ENCODE data around the gene SDK1. TPM values are rescaled to one million over a fixed set of nuclear protein-coding genes. Genes with fewer than 3 reads are reported as not detected.

The SDK1 gene
- total RNA-seq, 1 donor: 0.36 TPM

DNA sequence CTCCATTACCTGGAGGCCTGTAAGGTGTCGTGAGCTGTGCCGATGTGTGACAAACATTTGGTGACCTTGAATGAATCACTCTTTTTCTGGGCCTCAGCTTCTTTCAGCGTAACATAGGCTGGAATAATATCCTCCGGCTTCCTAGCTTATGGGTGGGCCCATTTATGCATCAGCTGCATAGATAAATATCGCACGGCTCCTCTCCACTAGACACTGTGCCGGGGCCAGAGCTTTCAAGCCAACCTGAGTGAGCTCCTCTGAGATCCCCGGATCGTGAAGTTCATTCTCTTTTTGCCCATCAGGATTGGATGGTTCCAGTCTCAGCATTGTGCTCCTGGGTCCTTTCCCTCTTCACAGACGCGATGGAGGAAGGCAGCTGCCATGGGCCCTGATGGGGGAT lies 806.8 kb downstream of the SDK1 start:
- no peak for DNase-seq (ENCODE audit: insufficient read length, low spot score, missing footprints)
- Histone ChIP-seq H3K36me3 (ENCODE audit: insufficient read depth, low read length) (no peaks in the 10 kb centered on the region), H4K20me1 (ENCODE audit: insufficient read depth, low read length) (no peaks in the 10 kb centered on the region), H3K4me2 (ENCODE audit: insufficient read depth, low read length) (no peak overlapping the region), H3K27ac (ENCODE audit: low read depth, low read length) (no peak overlapping the region), H3K4me1 (ENCODE audit: insufficient read depth, low read length) (no peaks in the 10 kb centered on the region), H3K9me3 (ENCODE audit: low read depth, low read length) (no peaks in the 10 kb centered on the region), H2AFZ (ENCODE audit: low read length) (no peak overlapping the region), H3K27me3 (ENCODE audit: insufficient read depth, low read length) (no peaks in the 10 kb centered on the region), H3K79me2 (ENCODE audit: insufficient read depth, low read length) (no peaks in the 10 kb centered on the region), H3K4me3 (ENCODE audit: insufficient read depth, low read length) (no peak overlapping the region)
- TF ChIP-seq, protein P1, sequence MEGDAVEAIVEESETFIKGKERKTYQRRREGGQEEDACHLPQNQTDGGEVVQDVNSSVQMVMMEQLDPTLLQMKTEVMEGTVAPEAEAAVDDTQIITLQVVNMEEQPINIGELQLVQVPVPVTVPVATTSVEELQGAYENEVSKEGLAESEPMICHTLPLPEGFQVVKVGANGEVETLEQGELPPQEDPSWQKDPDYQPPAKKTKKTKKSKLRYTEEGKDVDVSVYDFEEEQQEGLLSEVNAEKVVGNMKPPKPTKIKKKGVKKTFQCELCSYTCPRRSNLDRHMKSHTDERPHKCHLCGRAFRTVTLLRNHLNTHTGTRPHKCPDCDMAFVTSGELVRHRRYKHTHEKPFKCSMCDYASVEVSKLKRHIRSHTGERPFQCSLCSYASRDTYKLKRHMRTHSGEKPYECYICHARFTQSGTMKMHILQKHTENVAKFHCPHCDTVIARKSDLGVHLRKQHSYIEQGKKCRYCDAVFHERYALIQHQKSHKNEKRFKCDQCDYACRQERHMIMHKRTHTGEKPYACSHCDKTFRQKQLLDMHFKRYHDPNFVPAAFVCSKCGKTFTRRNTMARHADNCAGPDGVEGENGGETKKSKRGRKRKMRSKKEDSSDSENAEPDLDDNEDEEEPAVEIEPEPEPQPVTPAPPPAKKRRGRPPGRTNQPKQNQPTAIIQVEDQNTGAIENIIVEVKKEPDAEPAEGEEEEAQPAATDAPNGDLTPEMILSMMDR (IDR thresholded peaks at IDR 0.05; ENCODE audit: extremely low read depth, low read depth, low read length): no peak

DNA sequence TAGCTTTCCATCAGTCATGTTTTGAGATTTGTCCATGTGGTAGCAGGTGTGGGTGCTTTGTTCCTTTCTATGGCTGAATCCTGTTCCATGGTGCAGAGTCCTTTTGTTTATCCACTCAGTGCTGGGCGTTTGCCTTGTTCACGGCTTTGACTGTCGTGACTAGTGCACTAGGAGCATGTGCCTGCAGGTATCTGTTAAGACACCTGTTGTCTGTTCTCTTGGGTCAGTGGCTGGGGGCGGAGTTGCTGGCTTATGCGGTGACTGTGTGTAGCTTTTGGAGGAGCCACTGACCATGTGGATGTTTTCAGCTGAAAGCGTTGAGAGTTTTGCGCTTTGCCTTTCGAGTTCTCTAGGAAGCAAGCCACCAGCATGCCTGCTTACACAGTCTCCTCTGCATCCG lies 807.9 kb downstream of the SDK1 start:
- Histone ChIP-seq H3K27me3 (ENCODE audit: insufficient read depth, low read length) (no peaks in the 10 kb centered on the region), H3K79me2 (ENCODE audit: insufficient read depth, low read length) (no peaks in the 10 kb centered on the region), H2AFZ (ENCODE audit: low read length) (no peak overlapping the region), H3K4me3 (ENCODE audit: insufficient read depth, low read length) (no peak overlapping the region), H3K4me2 (ENCODE audit: insufficient read depth, low read length) (no peak overlapping the region), H3K9me3 (ENCODE audit: low read depth, low read length) (no peaks in the 10 kb centered on the region), H4K20me1 (ENCODE audit: insufficient read depth, low read length) (no peaks in the 10 kb centered on the region), H3K4me1 (ENCODE audit: insufficient read depth, low read length) (no peaks in the 10 kb centered on the region), H3K36me3 (ENCODE audit: insufficient read depth, low read length) (no peaks in the 10 kb centered on the region), H3K27ac (ENCODE audit: low read depth, low read length) (no peak overlapping the region)
- TF ChIP-seq, protein P1 (IDR thresholded peaks at IDR 0.05; ENCODE audit: extremely low read depth, low read depth, low read length): no peak
- DNase-seq (ENCODE audit: insufficient read length, low spot score, missing footprints): peak; percentile 21

DNA sequence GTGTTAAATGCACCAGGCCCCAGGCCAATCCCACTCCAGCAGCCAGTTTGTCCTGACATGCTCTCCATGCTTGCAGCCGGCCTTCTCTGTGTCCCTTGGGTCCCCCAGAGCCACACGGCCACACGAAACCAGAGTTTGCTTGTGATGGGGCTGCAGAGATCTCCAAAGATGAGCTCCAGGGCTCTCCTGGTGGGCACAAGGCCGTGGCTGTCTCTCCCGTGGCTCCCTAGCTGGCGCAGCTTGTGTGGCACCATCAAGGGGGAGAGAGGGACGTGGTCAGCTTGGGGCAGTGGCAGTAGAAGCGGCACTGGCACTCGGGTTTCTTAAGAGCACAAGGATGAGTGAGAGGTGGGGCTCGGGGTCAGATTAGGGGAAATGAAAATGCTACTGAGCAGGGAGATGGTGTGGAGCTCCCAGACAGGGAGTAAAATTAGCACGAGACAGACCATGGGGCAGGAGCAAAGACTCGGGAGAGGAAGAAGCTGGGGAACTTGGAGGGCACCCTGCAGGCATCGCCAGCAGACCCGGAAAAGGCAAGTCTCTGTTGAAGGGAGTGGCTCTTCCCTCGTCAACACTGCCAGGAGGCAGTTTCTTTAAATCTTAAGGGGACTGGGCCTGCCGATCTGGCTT lies 808.5 kb downstream of the SDK1 start:
- Histone ChIP-seq H3K9me3 (ENCODE audit: low read depth, low read length) (no peaks in the 10 kb centered on the region), H3K27ac (ENCODE audit: low read depth, low read length) (no peak overlapping the region), H3K27me3 (ENCODE audit: insufficient read depth, low read length) (no peaks in the 10 kb centered on the region), H4K20me1 (ENCODE audit: insufficient read depth, low read length) (no peaks in the 10 kb centered on the region), H3K4me1 (ENCODE audit: insufficient read depth, low read length) (no peaks in the 10 kb centered on the region), H2AFZ (ENCODE audit: low read length) (no peak overlapping the region), H3K36me3 (ENCODE audit: insufficient read depth, low read length) (no peaks in the 10 kb centered on the region), H3K4me3 (ENCODE audit: insufficient read depth, low read length) (no peak overlapping the region), H3K79me2 (ENCODE audit: insufficient read depth, low read length) (no peaks in the 10 kb centered on the region), H3K4me2 (ENCODE audit: insufficient read depth, low read length) (no peak overlapping the region)
- peak; percentile 27 for DNase-seq (ENCODE audit: insufficient read length, low spot score, missing footprints)
- TF ChIP-seq, protein P1 (IDR thresholded peaks at IDR 0.05; ENCODE audit: extremely low read depth, low read depth, low read length): no peak

DNA sequence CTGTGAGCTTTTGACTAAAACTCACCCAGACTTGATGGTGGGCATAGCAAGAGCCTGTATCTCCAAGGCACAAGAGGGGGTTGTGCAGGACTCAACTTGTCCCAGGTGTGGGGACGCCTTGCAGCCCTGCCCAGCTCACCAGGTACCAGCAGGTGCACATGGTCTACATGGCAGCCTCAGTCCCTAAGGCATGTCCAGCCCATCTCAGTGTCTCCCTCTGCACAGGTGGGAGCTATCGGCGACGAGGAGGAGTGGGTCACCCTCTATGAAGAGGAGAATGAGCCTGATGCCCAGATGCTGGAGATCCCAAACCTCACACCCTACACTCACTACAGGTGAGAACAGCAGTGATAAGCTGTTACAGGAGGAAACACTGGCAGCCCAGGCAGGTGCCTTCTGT lies 809.4 kb downstream of the SDK1 start:
- H4K20me1 ChIP-seq (ENCODE audit: insufficient read depth, low read length): no peaks in the 10 kb centered on the region
- H2AFZ ChIP-seq (ENCODE audit: low read length): no peak overlapping the region
- H3K4me2 ChIP-seq (ENCODE audit: insufficient read depth, low read length): no peak overlapping the region
- no peak overlapping the region for H3K27ac ChIP-seq (ENCODE audit: low read depth, low read length)
- H3K27me3 ChIP-seq (ENCODE audit: insufficient read depth, low read length): no peaks in the 10 kb centered on the region
- H3K79me2 ChIP-seq (ENCODE audit: insufficient read depth, low read length): no peaks in the 10 kb centered on the region
- H3K4me3 ChIP-seq (ENCODE audit: insufficient read depth, low read length): no peak overlapping the region
- TF ChIP-seq, protein P1 (IDR thresholded peaks at IDR 0.05; ENCODE audit: extremely low read depth, low read depth, low read length): no peak
- peak; percentile 65 for DNase-seq (ENCODE audit: insufficient read length, low spot score, missing footprints)
- no peaks in the 10 kb centered on the region for H3K9me3 ChIP-seq (ENCODE audit: low read depth, low read length)
- no peaks in the 10 kb centered on the region for H3K36me3 ChIP-seq (ENCODE audit: insufficient read depth, low read length)
- no peaks in the 10 kb centered on the region for H3K4me1 ChIP-seq (ENCODE audit: insufficient read depth, low read length)

Data from osteoblast (primary cell).